Stimulated activated memory B cell treated with anti-CD40 and anti-IgM and Interleukin-4, amounts not matched to agents 10 μg/mL and 1 μg/mL and 100 μg/mL, for 72 hours (primary cell): Measurements from ENCODE around the gene PRUNE2.
A peak's percentile ranks its signal among the peaks of the same experiment; 100 is the strongest.
"Not testable (repeated sequence)": the region's sequence is repeated elsewhere in the genome, so short reads cannot be mapped to it uniquely, and the experiment has no call there.

Experiments used
- ATAC-seq: fragments of 150-1000 bp; cut with Tn5 transposase; 2 replicates; pipeline ENCODE4 v1.10.0; 2021
- H3K27ac Mint-ChIP-seq: one replicate; pipeline ENCODE4 v1.8.0; 2022; ENCODE audit warnings: mild to moderate bottlenecking, mixed read lengths
- H3K27me3 Mint-ChIP-seq: one replicate; pipeline ENCODE4 v1.8.0; 2022; ENCODE audit warnings: mixed read lengths
- H3K36me3 Mint-ChIP-seq: one replicate; pipeline ENCODE4 v1.8.0; 2022; ENCODE audit warnings: mixed read lengths
- H3K4me1 Mint-ChIP-seq: one replicate; pipeline ENCODE4 v1.8.0; 2022; ENCODE audit warnings: mixed read lengths
- H3K4me3 Mint-ChIP-seq: one replicate; pipeline ENCODE4 v1.8.0; 2022; ENCODE audit warnings: mild to moderate bottlenecking, moderate library complexity, mixed read lengths
- H3K9me3 Mint-ChIP-seq: one replicate; pipeline ENCODE4 v1.8.0; 2022; ENCODE audit warnings: mixed read lengths

Gene PRUNE2

DNA sequence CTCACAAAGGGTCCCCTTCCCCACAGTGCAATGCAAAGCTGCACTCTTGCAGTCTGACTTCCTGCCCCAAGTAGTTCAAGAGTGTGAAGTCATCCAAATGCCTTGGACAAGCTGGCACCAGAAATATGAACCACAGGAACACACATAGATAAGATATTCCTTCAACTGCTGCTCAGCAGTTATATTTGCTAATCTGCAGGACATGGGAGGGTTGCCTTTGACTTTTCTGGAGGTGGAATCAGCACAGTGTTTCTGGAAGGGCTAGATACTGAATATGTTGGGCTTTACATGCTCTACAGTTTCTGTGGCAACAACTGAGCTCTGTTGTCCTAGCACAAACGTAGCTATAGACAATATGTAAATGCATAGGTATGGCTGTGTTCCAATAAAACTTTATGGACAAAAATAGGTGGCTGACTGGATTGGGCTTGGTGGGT, 238.4 kb downstream of the PRUNE2 start:
- no peak overlapping the region for H3K27ac Mint-ChIP-seq
- no peaks in the 10 kb centered on the region for H3K36me3 Mint-ChIP-seq
- ATAC-seq, result no peak
- no peak overlapping the region for H3K4me3 Mint-ChIP-seq
- H3K4me1 Mint-ChIP-seq, result no peaks in the 10 kb centered on the region
- no peaks in the 10 kb centered on the region for H3K9me3 Mint-ChIP-seq
- peaks cover 36% of the 10 kb centered on the region for H3K27me3 Mint-ChIP-seq

DNA sequence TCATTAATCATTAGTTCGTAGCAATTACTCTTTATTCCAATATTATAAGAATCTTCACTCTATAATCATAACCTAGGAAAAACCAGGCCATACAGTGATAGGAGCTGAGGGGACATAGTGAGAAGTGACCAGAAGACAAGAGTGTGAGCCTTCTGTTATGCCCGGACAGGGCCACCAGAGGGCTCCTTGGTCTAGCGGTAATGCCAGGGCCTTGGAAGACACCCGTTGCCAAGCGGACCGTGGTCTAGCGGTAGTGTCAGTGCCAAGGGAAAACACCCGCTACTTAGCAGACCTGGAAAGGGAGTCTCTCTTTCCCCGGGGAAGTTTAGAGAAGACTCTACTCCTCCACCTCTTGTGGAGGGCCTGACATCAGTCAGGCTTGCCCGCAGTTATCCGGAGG, 239.9 kb downstream of the PRUNE2 start:
- H3K9me3 Mint-ChIP-seq, H3K4me1 Mint-ChIP-seq, H3K27ac Mint-ChIP-seq, ATAC-seq, H3K36me3 Mint-ChIP-seq, H3K4me3 Mint-ChIP-seq: not testable (repeated sequence)
- H3K27me3 Mint-ChIP-seq, result peaks cover 36% of the 10 kb centered on the region

GRCh38 chr9:76665458-76665857, 240.5 kb downstream of the PRUNE2 start:
- Mint-ChIP-seq H3K4me1 (no peaks in the 10 kb centered on the region), H3K27ac (no peak overlapping the region), H3K27me3 (peaks cover 36% of the 10 kb centered on the region), H3K4me3 (no peak overlapping the region), H3K9me3 (no peaks in the 10 kb centered on the region), H3K36me3 (no peaks in the 10 kb centered on the region)
- no peak for ATAC-seq

GRCh38 chr9:76664120-76664519, 241.8 kb downstream of the PRUNE2 start:
- no peak overlapping the region for H3K27ac Mint-ChIP-seq
- H3K4me3 Mint-ChIP-seq, result no peak overlapping the region
- no peaks in the 10 kb centered on the region for H3K36me3 Mint-ChIP-seq
- peaks cover 26% of the 10 kb centered on the region for H3K27me3 Mint-ChIP-seq
- H3K4me1 Mint-ChIP-seq, result no peaks in the 10 kb centered on the region
- no peak for ATAC-seq
- H3K9me3 Mint-ChIP-seq, result no peaks in the 10 kb centered on the region

DNA sequence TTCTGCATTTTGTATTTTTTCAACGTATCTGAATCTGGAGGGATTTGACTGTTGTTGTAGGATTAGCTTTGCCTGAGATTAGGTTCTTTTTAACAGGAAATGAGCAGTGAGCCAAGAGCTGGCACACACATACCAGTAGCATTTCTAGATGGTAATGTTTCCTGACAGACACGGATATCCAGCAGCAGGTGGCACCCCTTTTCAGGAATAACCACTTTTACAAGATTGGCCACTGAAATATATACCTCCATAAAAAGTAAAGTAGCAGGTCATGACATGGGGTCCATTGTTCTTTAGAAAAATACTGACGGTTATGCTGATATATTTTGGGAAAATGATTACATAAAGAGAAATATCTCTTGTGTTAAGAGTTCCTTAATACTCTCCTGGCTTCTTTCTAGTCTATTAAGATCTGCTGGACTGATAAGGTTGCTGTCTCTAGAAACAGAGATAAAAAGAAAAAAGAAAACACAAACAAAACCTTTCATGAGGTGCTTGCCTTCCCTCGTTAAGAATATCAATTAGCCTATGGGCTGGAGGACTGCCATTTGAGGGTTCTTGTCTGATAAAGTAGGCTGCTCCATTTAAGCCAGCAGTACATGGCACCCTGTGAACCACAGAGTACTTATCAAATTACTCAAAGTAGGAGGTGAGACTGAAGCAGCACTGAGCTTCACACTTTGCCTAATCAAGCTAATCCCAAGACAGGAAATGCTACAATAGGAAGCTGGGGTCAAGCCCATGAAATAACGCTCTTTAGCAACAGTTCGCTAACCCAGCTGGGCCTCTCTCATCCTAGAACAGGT, 243.2 kb downstream of the PRUNE2 start:
- Mint-ChIP-seq H3K4me1 (no peaks in the 10 kb centered on the region), H3K27ac (no peak overlapping the region), H3K4me3 (no peak overlapping the region), H3K27me3 (peaks cover 13% of the 10 kb centered on the region), H3K36me3 (no peaks in the 10 kb centered on the region), H3K9me3 (no peaks in the 10 kb centered on the region)
- ATAC-seq, result no peak

GRCh38 chr9:76658510-76659231, 247.2 kb downstream of the PRUNE2 start:
- Mint-ChIP-seq H3K9me3 (no peaks in the 10 kb centered on the region), H3K4me1 (no peaks in the 10 kb centered on the region), H3K27me3 (no peaks in the 10 kb centered on the region), H3K4me3 (no peak overlapping the region), H3K27ac (no peak overlapping the region), H3K36me3 (no peaks in the 10 kb centered on the region)
- peak; percentile 74 for ATAC-seq

GRCh38 chr9:76657265-76657664, 248.6 kb downstream of the PRUNE2 start:
- Mint-ChIP-seq H3K4me1 (peaks cover 7% of the 10 kb centered on the region), H3K27ac (no peak overlapping the region)
- no peak for ATAC-seq

GRCh38 chr9:76655971-76656370, 249.9 kb downstream of the PRUNE2 start:
- Mint-ChIP-seq H3K9me3 (no peaks in the 10 kb centered on the region), H3K4me3 (no peak overlapping the region), H3K4me1 (peaks cover 20% of the 10 kb centered on the region), H3K36me3 (no peaks in the 10 kb centered on the region), H3K27ac (no peak overlapping the region), H3K27me3 (no peaks in the 10 kb centered on the region)
- no peak for ATAC-seq

More at GRCh38 chr9:76657265-76657664, 248.6 kb downstream of the PRUNE2 start:
- H3K27me3 Mint-ChIP-seq, result no peaks in the 10 kb centered on the region
- H3K4me3 Mint-ChIP-seq, result no peak overlapping the region
- H3K9me3 Mint-ChIP-seq, result no peaks in the 10 kb centered on the region
- H3K36me3 Mint-ChIP-seq, result no peaks in the 10 kb centered on the region

GRCh38 chr9:76655121-76655541, 250.8 kb downstream of the PRUNE2 start:
- no peaks in the 10 kb centered on the region for H3K9me3 Mint-ChIP-seq
- no peak for ATAC-seq
- no peak overlapping the region for H3K4me3 Mint-ChIP-seq
- H3K27me3 Mint-ChIP-seq, result no peaks in the 10 kb centered on the region
- H3K27ac Mint-ChIP-seq, result no peak overlapping the region
- no peaks in the 10 kb centered on the region for H3K36me3 Mint-ChIP-seq
- H3K4me1 Mint-ChIP-seq, result peaks cover 26% of the 10 kb centered on the region

DNA sequence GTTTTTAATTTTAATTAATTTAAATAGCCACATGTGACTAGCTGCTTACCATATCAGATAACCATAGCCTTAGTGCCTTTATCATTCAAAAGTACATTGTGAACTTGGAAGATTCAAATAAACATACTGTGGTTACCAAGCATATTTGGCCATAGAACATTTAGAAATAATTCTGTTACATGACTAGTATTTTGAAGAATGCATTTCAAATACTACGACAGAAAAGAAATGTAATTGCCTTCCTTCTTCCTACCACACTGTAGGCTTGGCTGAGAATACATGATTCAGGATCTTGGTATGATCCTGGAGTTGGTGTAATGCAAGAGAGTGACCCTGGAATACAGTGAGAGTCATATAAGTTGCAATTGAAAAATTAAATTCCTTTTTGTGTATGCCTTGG, 251.3 kb downstream of the PRUNE2 start:
- Mint-ChIP-seq H3K4me1 (peaks cover 26% of the 10 kb centered on the region), H3K4me3 (no peak overlapping the region), H3K27ac (no peak overlapping the region), H3K36me3 (no peaks in the 10 kb centered on the region), H3K27me3 (no peaks in the 10 kb centered on the region), H3K9me3 (no peaks in the 10 kb centered on the region)
- ATAC-seq, result no peak

- Mint-ChIP-seq H3K4me1 (peaks cover 26% of the 10 kb centered on the region), H3K27me3 (no peaks in the 10 kb centered on the region)
These were observed 251.9 kb downstream of the PRUNE2 start for GRCh38 chr9:76654051-76654461.

GRCh38 chr9:76652894-76653293, 253.0 kb downstream of the PRUNE2 start:
- Mint-ChIP-seq H3K27ac (no peak overlapping the region), H3K36me3 (no peaks in the 10 kb centered on the region), H3K9me3 (no peaks in the 10 kb centered on the region), H3K4me3 (no peak overlapping the region), H3K27me3 (peaks cover under 1% of the 10 kb centered on the region), H3K4me1 (peaks cover 26% of the 10 kb centered on the region)
- ATAC-seq, result no peak

More at GRCh38 chr9:76654051-76654461, 251.9 kb downstream of the PRUNE2 start:
- ATAC-seq, result no peak
- Mint-ChIP-seq H3K27ac (no peak overlapping the region), H3K4me3 (no peak overlapping the region), H3K36me3 (no peaks in the 10 kb centered on the region), H3K9me3 (no peaks in the 10 kb centered on the region)

DNA sequence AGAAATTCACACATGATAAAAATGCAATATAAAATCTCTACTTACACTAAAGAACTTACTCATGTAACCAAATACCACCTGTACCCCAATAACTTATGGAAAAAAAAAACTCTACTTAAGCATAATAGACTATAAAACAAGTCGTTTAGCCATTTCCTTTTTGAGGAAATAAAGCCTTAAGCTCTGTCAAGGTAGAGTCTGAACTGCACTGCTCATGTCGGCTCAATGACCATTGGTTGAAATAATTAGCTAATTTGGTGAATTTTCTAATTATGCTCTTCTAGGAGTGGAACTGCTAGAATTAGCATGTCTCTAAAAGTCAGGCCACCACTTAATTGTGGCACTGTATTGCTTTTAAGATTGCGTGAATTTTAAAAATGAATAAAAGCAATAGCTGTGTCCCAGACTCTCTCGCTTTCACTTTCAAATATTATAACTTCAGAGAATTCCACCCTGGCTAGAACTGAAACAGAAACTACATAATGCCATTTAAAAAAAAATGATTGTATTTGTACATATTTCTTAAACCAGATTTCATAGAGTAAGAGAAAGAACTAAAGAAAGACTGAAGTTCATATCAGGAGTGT, 254.7 kb downstream of the PRUNE2 start:
- Mint-ChIP-seq H3K9me3 (no peaks in the 10 kb centered on the region), H3K36me3 (no peaks in the 10 kb centered on the region), H3K27ac (no peak overlapping the region), H3K4me3 (peak overlapping the region; percentile 48), H3K27me3 (peaks cover 14% of the 10 kb centered on the region), H3K4me1 (peaks cover 26% of the 10 kb centered on the region)
- peak; percentile 43 for ATAC-seq

DNA sequence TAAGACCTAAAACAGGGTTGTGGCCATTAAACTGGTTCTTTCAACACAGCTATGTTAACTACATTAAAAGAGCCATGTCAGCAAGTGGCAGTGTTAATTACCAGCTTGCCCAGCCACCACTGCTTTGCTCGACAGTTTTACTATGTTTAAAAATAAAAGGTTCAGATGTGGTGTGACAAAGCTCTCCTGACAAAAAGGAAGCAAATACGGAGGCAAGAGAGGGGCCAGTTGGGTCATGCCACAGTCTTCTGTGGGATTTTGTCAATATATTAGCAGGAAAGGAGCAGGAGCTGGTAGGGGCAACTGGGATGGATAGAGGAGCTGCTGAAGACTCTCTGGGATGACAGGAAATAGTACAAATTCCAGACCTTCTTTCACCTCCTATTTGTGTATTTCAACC, 255.2 kb downstream of the PRUNE2 start:
- peaks cover 14% of the 10 kb centered on the region for H3K27me3 Mint-ChIP-seq
- H3K4me1 Mint-ChIP-seq, result peaks cover 26% of the 10 kb centered on the region
- no peak for ATAC-seq
- H3K36me3 Mint-ChIP-seq, result no peaks in the 10 kb centered on the region
- no peak overlapping the region for H3K27ac Mint-ChIP-seq
- H3K4me3 Mint-ChIP-seq, result peak overlapping the region; percentile 16
- H3K9me3 Mint-ChIP-seq, result no peaks in the 10 kb centered on the region

GRCh38 chr9:76649894-76650293, 256.0 kb downstream of the PRUNE2 start:
- no peaks in the 10 kb centered on the region for H3K9me3 Mint-ChIP-seq

More at GRCh38 chr9:76649894-76650293, 256.0 kb downstream of the PRUNE2 start:
- no peak for ATAC-seq
- Mint-ChIP-seq H3K4me3 (no peak overlapping the region), H3K4me1 (peaks cover 26% of the 10 kb centered on the region), H3K36me3 (no peaks in the 10 kb centered on the region), H3K27me3 (peaks cover 14% of the 10 kb centered on the region), H3K27ac (no peak overlapping the region)
